KMS-11 (cell line): ENCODE results near the gene SMARCD2.

ENCODE experiments used
- H2AFZ ChIP-seq: fragments of 200-600 bp; sonication (generic); 2 replicates; pipeline ENCODE4 v1.6.1; 2016; ENCODE audit warnings: antibody characterized with exemption, mixed run types, low read depth
- H3K27ac ChIP-seq: fragments of 200-600 bp; sonication (generic); 2 replicates; pipeline ENCODE4 v1.6.1; 2016; ENCODE audit warnings: mild to moderate bottlenecking, mixed run types
- H3K27me3 ChIP-seq: fragments of 200-600 bp; sonication (generic); 2 replicates; pipeline ENCODE4 v1.6.1; 2017; ENCODE audit warnings: mild to moderate bottlenecking, low read depth, mixed run types, moderate library complexity; ENCODE audit not compliant: insufficient read depth
- H3K36me3 ChIP-seq: fragments of 200-600 bp; sonication (generic); 2 replicates; pipeline ENCODE4 v1.6.1; 2017; ENCODE audit warnings: mild to moderate bottlenecking, mixed run types; ENCODE audit not compliant: insufficient read depth
- H3K4me1 ChIP-seq: fragments of 200-600 bp; sonication (generic); 2 replicates; pipeline ENCODE4 v1.6.1; 2016; ENCODE audit warnings: mild to moderate bottlenecking, low read depth, mixed run types; ENCODE audit not compliant: poor library complexity, severe bottlenecking
- H3K4me2 ChIP-seq: fragments of 200-600 bp; sonication (generic); 2 replicates; pipeline ENCODE4 v1.7.0; 2016; ENCODE audit warnings: mild to moderate bottlenecking, mixed run types
- H3K4me3 ChIP-seq: fragments of 200-600 bp; sonication (generic); IDR thresholded peaks from 2 replicates; pipeline ENCODE4 v1.6.1; 2017; ENCODE audit warnings: low read depth, low read length, mixed read lengths; ENCODE audit not compliant: insufficient read depth
- H3K79me2 ChIP-seq: fragments of 200-600 bp; sonication (generic); 2 replicates; pipeline ENCODE4 v1.6.1; 2016; ENCODE audit warnings: low read depth, mixed run types; ENCODE audit not compliant: insufficient read depth
- H3K9ac ChIP-seq: fragments of 200-600 bp; sonication (generic); 2 replicates; pipeline ENCODE4 v1.6.1; 2016; ENCODE audit warnings: mild to moderate bottlenecking, mixed run types
- H4K20me1 ChIP-seq: fragments of 200-600 bp; sonication (generic); 2 replicates; pipeline ENCODE4 v1.6.1; 2016; ENCODE audit warnings: mild to moderate bottlenecking, mixed run types; ENCODE audit not compliant: insufficient read depth
- CTCF ChIP-seq: fragments of 200-600 bp; sonication (generic); conservative IDR thresholded peaks from 2 replicates; pipeline ENCODE4 v1.6.1; 2017; ENCODE audit warnings: low read depth, mild to moderate bottlenecking, antibody characterized with exemption, low read length, moderate library complexity, mixed read lengths

Gene SMARCD2

GRCh38 chr17:63822537-63822936 is 19.9 kb downstream of the SMARCD2 start:
- Histone ChIP-seq H3K27me3 (no peaks in the 10 kb centered on the region), H3K4me2 (no peak overlapping the region), H2AFZ (no peak overlapping the region), H3K27ac (no peak overlapping the region), H3K4me3 (no peak overlapping the region), H3K4me1 (peaks cover 14% of the 10 kb centered on the region), H3K36me3 (peaks cover 33% of the 10 kb centered on the region; the same call in 1 of the 2 replicates), H3K79me2 (peaks cover 25% of the 10 kb centered on the region), H3K9ac (no peak overlapping the region), H4K20me1 (no peaks in the 10 kb centered on the region)
- no peak for TF ChIP-seq CTCF

DNA sequence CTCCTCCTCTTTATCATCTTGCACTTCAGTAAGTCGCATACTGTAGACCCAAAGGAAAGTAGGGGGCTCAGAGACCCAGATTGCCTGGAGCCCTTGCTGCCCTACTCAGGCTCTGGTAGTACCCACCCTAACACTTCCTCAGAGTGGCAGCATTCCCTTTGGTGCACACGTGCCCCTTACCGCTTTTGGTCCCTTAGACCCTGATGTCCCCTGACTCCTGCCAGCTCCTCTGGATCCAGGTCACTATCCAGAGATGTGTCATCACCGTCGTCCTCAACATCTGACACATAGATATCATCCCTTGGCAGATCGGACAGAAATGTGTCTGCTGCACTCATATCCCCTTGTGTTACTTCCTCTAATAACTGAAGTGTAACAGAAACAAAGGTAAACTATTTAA is 20.7 kb downstream of the SMARCD2 start:
- Histone ChIP-seq H3K4me1 (peaks cover 14% of the 10 kb centered on the region), H3K36me3 (peaks cover 33% of the 10 kb centered on the region; the same call in 1 of the 2 replicates), H3K4me3 (no peak overlapping the region), H3K9ac (no peak overlapping the region), H3K27me3 (no peaks in the 10 kb centered on the region), H2AFZ (no peak overlapping the region), H3K27ac (no peak overlapping the region), H3K79me2 (peaks cover 24% of the 10 kb centered on the region), H4K20me1 (peaks cover 4% of the 10 kb centered on the region; the same call in 1 of the 2 replicates), H3K4me2 (no peak overlapping the region)
- TF ChIP-seq CTCF, result no peak

DNA sequence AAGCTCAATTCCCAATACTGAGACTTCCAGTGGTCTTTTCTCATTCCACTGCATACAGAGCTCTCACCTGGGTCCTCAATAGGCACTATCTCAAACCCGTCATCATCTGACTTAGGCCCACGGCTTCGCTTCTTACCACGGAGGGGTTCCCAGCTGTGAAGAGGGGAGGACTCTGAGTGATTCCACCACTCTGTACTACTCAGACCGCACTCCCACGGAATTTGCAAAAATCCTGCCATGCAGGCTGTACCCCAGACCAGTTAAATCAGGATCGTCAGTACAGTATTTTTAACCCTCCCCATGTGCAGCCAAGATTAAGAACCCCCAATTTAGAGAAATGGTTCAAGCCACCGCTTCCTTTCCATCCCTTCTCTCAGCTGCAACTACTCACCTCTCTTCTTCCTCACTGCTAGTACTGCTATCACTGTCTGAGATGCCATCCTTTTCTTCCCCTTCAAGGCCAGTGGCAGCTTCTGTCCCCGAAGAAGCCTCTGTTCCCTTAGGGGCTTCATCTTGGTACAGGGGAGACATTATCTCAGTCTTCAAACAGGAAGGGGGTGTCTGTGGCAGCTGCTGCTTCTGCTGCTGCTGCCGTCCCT is 21.4 kb downstream of the SMARCD2 start:
- no peak overlapping the region for H3K4me3 ChIP-seq
- H3K36me3 ChIP-seq, result peaks cover 33% of the 10 kb centered on the region; the same call in 1 of the 2 replicates
- H3K79me2 ChIP-seq, result peaks cover 18% of the 10 kb centered on the region
- no peak overlapping the region for H3K9ac ChIP-seq
- peaks cover 4% of the 10 kb centered on the region; the same call in 1 of the 2 replicates for H4K20me1 ChIP-seq
- no peak for TF ChIP-seq CTCF
- no peak overlapping the region for H3K4me2 ChIP-seq
- H3K27ac ChIP-seq, result no peak overlapping the region
- no peaks in the 10 kb centered on the region for H3K27me3 ChIP-seq
- peaks cover 13% of the 10 kb centered on the region for H3K4me1 ChIP-seq
- H2AFZ ChIP-seq, result no peak overlapping the region

GRCh38 chr17:63819585-63820537 is 22.6 kb downstream of the SMARCD2 start:
- Histone ChIP-seq H3K4me1 (peaks cover under 1% of the 10 kb centered on the region), H3K4me2 (no peak overlapping the region), H3K27me3 (no peaks in the 10 kb centered on the region), H3K79me2 (peaks cover 6% of the 10 kb centered on the region; the same call in 1 of the 2 replicates), H3K9ac (no peak overlapping the region), H4K20me1 (peaks cover 4% of the 10 kb centered on the region; the same call in 1 of the 2 replicates), H3K36me3 (peaks cover 29% of the 10 kb centered on the region; the same call in 1 of the 2 replicates), H3K27ac (no peak overlapping the region), H3K4me3 (no peak overlapping the region), H2AFZ (no peak overlapping the region)
- no peak for TF ChIP-seq CTCF
